Type B pancreatic cell (in vitro differentiated cells): ENCODE measurements around the gene PAPSS1. TPM values are rescaled to one million over a fixed set of nuclear protein-coding genes. Genes with fewer than 3 reads are reported as not detected.
A peak's percentile ranks its signal among the peaks of the same experiment; 100 is the strongest.

Experiments used
- DNase-seq: peaks from one replicate; pipeline ENCODE4 v3.0.0; 2021; ENCODE audit warnings: mixed read lengths; ENCODE audit not compliant: unreplicated experiment; ENCODE audit errors: extremely low spot score
- H3K27ac Mint-ChIP-seq: 2 replicates; pipeline ENCODE4 v1.8.0; 2021; ENCODE audit warnings: mild to moderate bottlenecking, mixed read lengths
- H3K27me3 Mint-ChIP-seq: 2 replicates; pipeline ENCODE4 v1.8.0; 2021; ENCODE audit warnings: mixed read lengths
- H3K36me3 Mint-ChIP-seq: 2 replicates; pipeline ENCODE4 v1.8.0; 2021; ENCODE audit warnings: mixed read lengths
- H3K4me1 Mint-ChIP-seq: one replicate; pipeline ENCODE4 v1.8.0; 2021; ENCODE audit warnings: mixed read lengths; ENCODE audit not compliant: unreplicated experiment
- H3K4me3 Mint-ChIP-seq: 2 replicates; pipeline ENCODE4 v1.8.0; 2021; ENCODE audit warnings: mild to moderate bottlenecking, mixed read lengths
- H3K9me3 Mint-ChIP-seq: 2 replicates; pipeline ENCODE4 v1.8.0; 2021; ENCODE audit warnings: mixed read lengths
- CTCF ChIP-seq: fragments of 200-600 bp; sonication (generic); conservative IDR thresholded peaks from 2 replicates; pipeline ENCODE4 v1.5.0; 2021; ENCODE audit warnings: antibody characterized with exemption, mild to moderate bottlenecking
- long read RNA-seq: library from polyadenylated mRNA; unstranded; transcript quantifications from one replicate; pipeline ENCODE4 v2.0.0, GENCODE V29; 2020
- total RNA-seq: library from RNA; stranded (reverse); gene quantifications from 2 replicates; pipeline ENCODE4 v1.2.1, GENCODE V29; 2021; ENCODE audit warnings: low replicate concordance

PAPSS1 gene
- 67.9 and 82.0 TPM in 2 replicates for total RNA-seq
- long read RNA-seq, transcript PAPSS1-201 (12 exons, 2,731 nt), result major isoform, 631 of 700 reads
- long read RNA-seq, partial matches to known transcripts, result 15 of 700 reads
- long read RNA-seq, other reads (novel, unspliced or antisense), result 54 of 700 reads

GRCh38 chr4:107719922-107720722, at the start of gene PAPSS1:
TSS of gene PAPSS1 (minus strand) at chr4:107720234. CDS start at chr4:107720179, 55 bp downstream.
- no peaks in the 10 kb centered on the region for H3K27me3 Mint-ChIP-seq
- no peaks in the 10 kb centered on the region for H3K9me3 Mint-ChIP-seq
- peak; percentile 96 for DNase-seq
- peaks cover 16% of the 10 kb centered on the region for H3K36me3 Mint-ChIP-seq
- TF ChIP-seq CTCF, result no peak
- H3K4me1 Mint-ChIP-seq, result peaks cover 40% of the 10 kb centered on the region
- H3K4me3 Mint-ChIP-seq, result peak within 1 kb of the TSS; percentile 99
- H3K27ac Mint-ChIP-seq, result peak within 1 kb of the TSS; percentile 99

- Mint-ChIP-seq H3K27ac (no peak overlapping the region), H3K27me3 (no peaks in the 10 kb centered on the region), H3K4me3 (no peak overlapping the region), H3K9me3 (no peaks in the 10 kb centered on the region), H3K4me1 (peaks cover 8% of the 10 kb centered on the region), H3K36me3 (no peaks in the 10 kb centered on the region)
- DNase-seq, result no peak
- TF ChIP-seq CTCF, result peak; percentile 48
Measured at GRCh38 chr4:107760281-107760947, 40.4 kb upstream of the PAPSS1 start.

- no peak for DNase-seq
Measured at GRCh38 chr4:107757864-107758476, 37.9 kb upstream of the PAPSS1 start.

GRCh38 chr4:107757283-107757682, 37.2 kb upstream of the PAPSS1 start:
- peaks cover 4% of the 10 kb centered on the region for H3K27me3 Mint-ChIP-seq
- H3K9me3 Mint-ChIP-seq, result no peaks in the 10 kb centered on the region
- H3K27ac Mint-ChIP-seq, result no peak overlapping the region
- no peak for DNase-seq
- TF ChIP-seq CTCF, result no peak
- H3K36me3 Mint-ChIP-seq, result no peaks in the 10 kb centered on the region
- no peak overlapping the region for H3K4me3 Mint-ChIP-seq
- peaks cover 8% of the 10 kb centered on the region for H3K4me1 Mint-ChIP-seq

More at GRCh38 chr4:107757864-107758476, 37.9 kb upstream of the PAPSS1 start:
- H3K4me3 Mint-ChIP-seq, result no peak overlapping the region
- peaks cover 4% of the 10 kb centered on the region for H3K27me3 Mint-ChIP-seq
- TF ChIP-seq CTCF, result peak; percentile 81
- H3K4me1 Mint-ChIP-seq, result peaks cover 8% of the 10 kb centered on the region
- no peaks in the 10 kb centered on the region for H3K36me3 Mint-ChIP-seq
- H3K27ac Mint-ChIP-seq, result no peak overlapping the region
- no peaks in the 10 kb centered on the region for H3K9me3 Mint-ChIP-seq

GRCh38 chr4:107755841-107756356, 35.9 kb upstream of the PAPSS1 start:
- DNase-seq, result no peak
- no peak overlapping the region for H3K27ac Mint-ChIP-seq
- H3K9me3 Mint-ChIP-seq, result no peaks in the 10 kb centered on the region
- peaks cover 8% of the 10 kb centered on the region for H3K4me1 Mint-ChIP-seq
- TF ChIP-seq CTCF, result no peak
- H3K36me3 Mint-ChIP-seq, result no peaks in the 10 kb centered on the region
- H3K27me3 Mint-ChIP-seq, result peaks cover 4% of the 10 kb centered on the region
- no peak overlapping the region for H3K4me3 Mint-ChIP-seq
